NCI-H2227 treated with DMSO at 0.1 percent for 48 hours (cell line): Measurements from ENCODE around the gene IL12RB1.
A peak's percentile ranks its signal among the peaks of the same experiment; 100 is the strongest.

Experiments
- DNase-seq: peaks from one replicate; lab custom pipeline; 2025; lab: John Stamatoyannopoulos, UW

IL12RB1 gene

GRCh38 chr19:18086590-18087138 is at the start of gene IL12RB1:
Gene IL12RB1 (minus strand): TSS chr19:18086934. CDS start chr19:18086823, 111 bp downstream.
- no peak for DNase-seq

- no peak for DNase-seq
Observed at GRCh38 chr19:18135712-18136584, 49.2 kb upstream of the IL12RB1 start.

GRCh38 chr19:18131841-18132596 is 45.3 kb upstream of the IL12RB1 start:
- DNase-seq: no peak

GRCh38 chr19:18130523-18131242 is 43.9 kb upstream of the IL12RB1 start:
- DNase-seq: no peak

GRCh38 chr19:18128805-18129204 is 42.1 kb upstream of the IL12RB1 start:
- no peak for DNase-seq

- DNase-seq: no peak
Observed at GRCh38 chr19:18128044-18128443, 41.3 kb upstream of the IL12RB1 start.

GRCh38 chr19:18126097-18126496 is 39.4 kb upstream of the IL12RB1 start:
- DNase-seq: no peak

- DNase-seq: no peak
Observed at GRCh38 chr19:18123819-18124218, 37.1 kb upstream of the IL12RB1 start.

- DNase-seq: no peak
Observed at GRCh38 chr19:18122860-18123795, 36.4 kb upstream of the IL12RB1 start.

- DNase-seq: no peak
Observed at GRCh38 chr19:18122424-18122823, 35.7 kb upstream of the IL12RB1 start.

- no peak for DNase-seq
Observed at GRCh38 chr19:18121166-18121565, 34.4 kb upstream of the IL12RB1 start.

GRCh38 chr19:18120127-18120526 is 33.4 kb upstream of the IL12RB1 start:
- no peak for DNase-seq

GRCh38 chr19:18119717-18120105 is 33.0 kb upstream of the IL12RB1 start:
- no peak for DNase-seq

- no peak for DNase-seq
Observed at GRCh38 chr19:18119013-18119716, 32.4 kb upstream of the IL12RB1 start.

GRCh38 chr19:18118420-18119012 is 31.8 kb upstream of the IL12RB1 start:
- DNase-seq: no peak

- DNase-seq: peak; percentile 73
Observed at GRCh38 chr19:18117692-18118378, 31.1 kb upstream of the IL12RB1 start.

GRCh38 chr19:18117364-18117691 is 30.6 kb upstream of the IL12RB1 start:
- DNase-seq: no peak

- no peak for DNase-seq
Observed at GRCh38 chr19:18114483-18114882, 27.7 kb upstream of the IL12RB1 start.

- DNase-seq: no peak
Observed at GRCh38 chr19:18113827-18114226, 27.1 kb upstream of the IL12RB1 start.
